OCI-LY7 (cell line): ENCODE data around the gene FRG2C.
"Not testable (repeated sequence)": the region's sequence is repeated elsewhere in the genome, so short reads cannot be mapped to it uniquely, and the experiment has no call there.

Experiments
- CTCF ChIP-seq: fragments of 200-600 bp; sonication (generic); conservative IDR thresholded peaks from 2 replicates; pipeline ENCODE4 v1.5.1; 2014; ENCODE audit warnings: mild to moderate bottlenecking, antibody characterized with exemption, low read length, moderate library complexity, mixed read lengths
- EZH2phosphoT487 ChIP-seq: fragments of 200-600 bp; sonication (generic); IDR thresholded peaks from 2 replicates; pipeline ENCODE4 v1.6.1; 2018; ENCODE audit warnings: low read depth, borderline replicate concordance, mild to moderate bottlenecking, mixed run types, antibody characterized with exemption, low read length, moderate library complexity, mixed read lengths

GRCh38 chr3:75659108-75659433 lies 5.1 kb upstream of the FRG2C start:
- not testable (repeated sequence) for TF ChIP-seq CTCF, EZH2phosphoT487
